WTC11 (cell line): ENCODE measurements around the gene COL4A2.

Experiments
- ATF2 ChIP-seq: sonication (generic); formaldehyde crosslinking; IDR thresholded peaks from 2 replicates; pipeline ENCODE4 v1.8.1; 2022; ENCODE audit warnings: low read depth, missing genetic modification reagents, borderline replicate concordance
- CREM ChIP-seq: sonication (generic); formaldehyde crosslinking; IDR thresholded peaks from 2 replicates; pipeline ENCODE4 v1.8.1; 2022; ENCODE audit warnings: mild to moderate bottlenecking, missing genetic modification reagents, moderate library complexity
- CTCF ChIP-seq: fragments of 200-600 bp; IDR thresholded peaks from 2 replicates; pipeline ENCODE4 v1.8.0; 2022; ENCODE audit warnings: antibody characterized with exemption
- ESRRA ChIP-seq: sonication (generic); formaldehyde crosslinking; IDR thresholded peaks from 2 replicates; pipeline ENCODE4 v1.8.1; 2022; ENCODE audit warnings: mild to moderate bottlenecking, missing genetic modification reagents, borderline replicate concordance
- NFYB ChIP-seq: sonication (generic); formaldehyde crosslinking; conservative IDR thresholded peaks from 2 replicates; pipeline ENCODE4 v1.8.0; 2022; ENCODE audit warnings: low read depth, missing genetic modification reagents
- NR1H2 ChIP-seq: sonication (generic); formaldehyde crosslinking; IDR thresholded peaks from 2 replicates; pipeline ENCODE4 v1.9.0; 2021; ENCODE audit warnings: mild to moderate bottlenecking, moderate library complexity, missing genetic modification reagents
- RELA ChIP-seq: sonication (generic); formaldehyde crosslinking; IDR thresholded peaks from 2 replicates; pipeline ENCODE4 v1.8.1; 2022; ENCODE audit warnings: missing genetic modification reagents, mild to moderate bottlenecking, borderline replicate concordance
- SMAD4 ChIP-seq: sonication (generic); formaldehyde crosslinking; IDR thresholded peaks from 2 replicates; pipeline ENCODE4 v1.8.0; 2022; ENCODE audit warnings: mild to moderate bottlenecking, missing genetic modification reagents
- TF ChIP-seq, protein P1 (sequence below): sonication (generic); formaldehyde crosslinking; IDR thresholded peaks from 2 replicates; pipeline ENCODE4 v1.8.0; 2023; ENCODE audit warnings: missing genetic modification reagents
- TF ChIP-seq, protein P2 (sequence below): sonication (generic); formaldehyde crosslinking; IDR thresholded peaks from 2 replicates; pipeline ENCODE4 v1.8.1; 2023; ENCODE audit warnings: mild to moderate bottlenecking, missing genetic modification reagents, moderate library complexity
- TF ChIP-seq, protein P3 (sequence below): sonication (generic); formaldehyde crosslinking; IDR thresholded peaks from 2 replicates; pipeline ENCODE4 v1.8.0; 2023; ENCODE audit warnings: mild to moderate bottlenecking, missing genetic modification reagents
- TF ChIP-seq, protein P4 (sequence below): sonication (generic); formaldehyde crosslinking; IDR thresholded peaks from 2 replicates; pipeline ENCODE4 v1.8.1; 2023; ENCODE audit warnings: mild to moderate bottlenecking, missing genetic modification reagents
- TF ChIP-seq, protein P5 (sequence below): fragments of 250-450 bp; sonication (Bioruptor Pico); IDR thresholded peaks from 2 replicates; pipeline ENCODE4 v1.9.0; 2021; ENCODE audit warnings: mild to moderate bottlenecking
- TF ChIP-seq, protein P6 (sequence below): sonication (generic); formaldehyde crosslinking; IDR thresholded peaks from 2 replicates; pipeline ENCODE4 v1.8.0; 2022; ENCODE audit warnings: mild to moderate bottlenecking, missing genetic modification reagents

DNA sequence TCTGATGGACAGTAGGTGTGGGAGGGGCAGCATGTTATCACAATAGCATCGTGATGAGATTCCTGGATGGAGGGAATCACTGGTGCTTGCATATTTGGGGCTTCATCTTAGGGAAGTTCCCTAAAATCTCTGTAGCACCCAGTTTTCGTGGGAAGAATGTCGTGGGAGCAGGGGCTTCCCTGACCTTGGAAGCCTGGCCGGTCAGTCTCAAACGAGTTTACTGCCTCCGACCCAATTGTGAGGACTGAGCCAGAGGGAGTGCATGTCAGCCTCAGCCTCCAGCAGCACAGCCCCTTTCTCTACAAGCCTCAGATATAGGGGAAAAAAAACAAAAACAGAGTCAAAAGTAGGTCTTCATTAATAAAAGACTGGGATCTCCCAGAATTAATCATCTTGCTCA lies 32.2 kb downstream of the COL4A2 start:
- no peak for TF ChIP-seq NFYB (CRISPR knock-in tag)
- TF ChIP-seq, protein P1, sequence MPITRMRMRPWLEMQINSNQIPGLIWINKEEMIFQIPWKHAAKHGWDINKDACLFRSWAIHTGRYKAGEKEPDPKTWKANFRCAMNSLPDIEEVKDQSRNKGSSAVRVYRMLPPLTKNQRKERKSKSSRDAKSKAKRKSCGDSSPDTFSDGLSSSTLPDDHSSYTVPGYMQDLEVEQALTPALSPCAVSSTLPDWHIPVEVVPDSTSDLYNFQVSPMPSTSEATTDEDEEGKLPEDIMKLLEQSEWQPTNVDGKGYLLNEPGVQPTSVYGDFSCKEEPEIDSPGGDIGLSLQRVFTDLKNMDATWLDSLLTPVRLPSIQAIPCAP (CRISPR knock-in tag): no peak
- TF ChIP-seq, protein P2, sequence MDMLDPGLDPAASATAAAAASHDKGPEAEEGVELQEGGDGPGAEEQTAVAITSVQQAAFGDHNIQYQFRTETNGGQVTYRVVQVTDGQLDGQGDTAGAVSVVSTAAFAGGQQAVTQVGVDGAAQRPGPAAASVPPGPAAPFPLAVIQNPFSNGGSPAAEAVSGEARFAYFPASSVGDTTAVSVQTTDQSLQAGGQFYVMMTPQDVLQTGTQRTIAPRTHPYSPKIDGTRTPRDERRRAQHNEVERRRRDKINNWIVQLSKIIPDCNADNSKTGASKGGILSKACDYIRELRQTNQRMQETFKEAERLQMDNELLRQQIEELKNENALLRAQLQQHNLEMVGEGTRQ (CRISPR knock-in tag): no peak
- TF ChIP-seq CTCF: no peak
- TF ChIP-seq CREM: no peak
- TF ChIP-seq NR1H2 (CRISPR knock-in tag): no peak
- no peak for TF ChIP-seq SMAD4 (CRISPR knock-in tag)
- TF ChIP-seq ESRRA (CRISPR knock-in tag): no peak
- TF ChIP-seq, protein P3, sequence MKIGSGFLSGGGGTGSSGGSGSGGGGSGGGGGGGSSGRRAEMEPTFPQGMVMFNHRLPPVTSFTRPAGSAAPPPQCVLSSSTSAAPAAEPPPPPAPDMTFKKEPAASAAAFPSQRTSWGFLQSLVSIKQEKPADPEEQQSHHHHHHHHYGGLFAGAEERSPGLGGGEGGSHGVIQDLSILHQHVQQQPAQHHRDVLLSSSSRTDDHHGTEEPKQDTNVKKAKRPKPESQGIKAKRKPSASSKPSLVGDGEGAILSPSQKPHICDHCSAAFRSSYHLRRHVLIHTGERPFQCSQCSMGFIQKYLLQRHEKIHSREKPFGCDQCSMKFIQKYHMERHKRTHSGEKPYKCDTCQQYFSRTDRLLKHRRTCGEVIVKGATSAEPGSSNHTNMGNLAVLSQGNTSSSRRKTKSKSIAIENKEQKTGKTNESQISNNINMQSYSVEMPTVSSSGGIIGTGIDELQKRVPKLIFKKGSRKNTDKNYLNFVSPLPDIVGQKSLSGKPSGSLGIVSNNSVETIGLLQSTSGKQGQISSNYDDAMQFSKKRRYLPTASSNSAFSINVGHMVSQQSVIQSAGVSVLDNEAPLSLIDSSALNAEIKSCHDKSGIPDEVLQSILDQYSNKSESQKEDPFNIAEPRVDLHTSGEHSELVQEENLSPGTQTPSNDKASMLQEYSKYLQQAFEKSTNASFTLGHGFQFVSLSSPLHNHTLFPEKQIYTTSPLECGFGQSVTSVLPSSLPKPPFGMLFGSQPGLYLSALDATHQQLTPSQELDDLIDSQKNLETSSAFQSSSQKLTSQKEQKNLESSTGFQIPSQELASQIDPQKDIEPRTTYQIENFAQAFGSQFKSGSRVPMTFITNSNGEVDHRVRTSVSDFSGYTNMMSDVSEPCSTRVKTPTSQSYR: no peak
- TF ChIP-seq, protein P4, sequence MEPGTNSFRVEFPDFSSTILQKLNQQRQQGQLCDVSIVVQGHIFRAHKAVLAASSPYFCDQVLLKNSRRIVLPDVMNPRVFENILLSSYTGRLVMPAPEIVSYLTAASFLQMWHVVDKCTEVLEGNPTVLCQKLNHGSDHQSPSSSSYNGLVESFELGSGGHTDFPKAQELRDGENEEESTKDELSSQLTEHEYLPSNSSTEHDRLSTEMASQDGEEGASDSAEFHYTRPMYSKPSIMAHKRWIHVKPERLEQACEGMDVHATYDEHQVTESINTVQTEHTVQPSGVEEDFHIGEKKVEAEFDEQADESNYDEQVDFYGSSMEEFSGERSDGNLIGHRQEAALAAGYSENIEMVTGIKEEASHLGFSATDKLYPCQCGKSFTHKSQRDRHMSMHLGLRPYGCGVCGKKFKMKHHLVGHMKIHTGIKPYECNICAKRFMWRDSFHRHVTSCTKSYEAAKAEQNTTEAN (CRISPR knock-in tag): no peak
- TF ChIP-seq, protein P5, sequence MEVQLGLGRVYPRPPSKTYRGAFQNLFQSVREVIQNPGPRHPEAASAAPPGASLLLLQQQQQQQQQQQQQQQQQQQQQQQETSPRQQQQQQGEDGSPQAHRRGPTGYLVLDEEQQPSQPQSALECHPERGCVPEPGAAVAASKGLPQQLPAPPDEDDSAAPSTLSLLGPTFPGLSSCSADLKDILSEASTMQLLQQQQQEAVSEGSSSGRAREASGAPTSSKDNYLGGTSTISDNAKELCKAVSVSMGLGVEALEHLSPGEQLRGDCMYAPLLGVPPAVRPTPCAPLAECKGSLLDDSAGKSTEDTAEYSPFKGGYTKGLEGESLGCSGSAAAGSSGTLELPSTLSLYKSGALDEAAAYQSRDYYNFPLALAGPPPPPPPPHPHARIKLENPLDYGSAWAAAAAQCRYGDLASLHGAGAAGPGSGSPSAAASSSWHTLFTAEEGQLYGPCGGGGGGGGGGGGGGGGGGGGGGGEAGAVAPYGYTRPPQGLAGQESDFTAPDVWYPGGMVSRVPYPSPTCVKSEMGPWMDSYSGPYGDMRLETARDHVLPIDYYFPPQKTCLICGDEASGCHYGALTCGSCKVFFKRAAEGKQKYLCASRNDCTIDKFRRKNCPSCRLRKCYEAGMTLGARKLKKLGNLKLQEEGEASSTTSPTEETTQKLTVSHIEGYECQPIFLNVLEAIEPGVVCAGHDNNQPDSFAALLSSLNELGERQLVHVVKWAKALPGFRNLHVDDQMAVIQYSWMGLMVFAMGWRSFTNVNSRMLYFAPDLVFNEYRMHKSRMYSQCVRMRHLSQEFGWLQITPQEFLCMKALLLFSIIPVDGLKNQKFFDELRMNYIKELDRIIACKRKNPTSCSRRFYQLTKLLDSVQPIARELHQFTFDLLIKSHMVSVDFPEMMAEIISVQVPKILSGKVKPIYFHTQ: no peak
- no peak for TF ChIP-seq RELA
- TF ChIP-seq, protein P6, sequence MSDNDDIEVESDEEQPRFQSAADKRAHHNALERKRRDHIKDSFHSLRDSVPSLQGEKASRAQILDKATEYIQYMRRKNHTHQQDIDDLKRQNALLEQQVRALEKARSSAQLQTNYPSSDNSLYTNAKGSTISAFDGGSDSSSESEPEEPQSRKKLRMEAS: no peak
- no peak for TF ChIP-seq ATF2 (CRISPR knock-in tag)
